ENCODE measurements around the gene ITPKB.

ITPKB gene

GRCh38 chr1:226653311-226653921, 85.7 kb downstream of the ITPKB start:
- TF ChIP-seq POLR2A (IDR thresholded peaks at IDR 0.05; ENCODE audit: extremely low read depth, insufficient read length) = no peak
- TF ChIP-seq CTCF (IDR thresholded peaks at IDR 0.05; ENCODE audit: low read depth, low read length) = no peak
- DNase-seq (ENCODE audit: low read depth) = no peak
- no peak overlapping the region for H3K4me3 ChIP-seq (ENCODE audit: low read depth, low read length)

GRCh38 chr1:226652613-226653012, 86.5 kb downstream of the ITPKB start:
- H3K4me3 ChIP-seq (ENCODE audit: low read depth, low read length) = no peak overlapping the region
- TF ChIP-seq MAX (IDR thresholded peaks at IDR 0.05; ENCODE audit: low read depth, low read length) = no peak
- no peak for TF ChIP-seq MYC (IDR thresholded peaks at IDR 0.05; ENCODE audit: low read depth, low read length)
- no peak for TF ChIP-seq POLR2A (IDR thresholded peaks at IDR 0.05; ENCODE audit: extremely low read depth, insufficient read length)
- no peak for TF ChIP-seq CTCF (IDR thresholded peaks at IDR 0.05; ENCODE audit: low read depth, low read length)
- DNase-seq (ENCODE audit: low read depth) = no peak

- TF ChIP-seq MYC (IDR thresholded peaks at IDR 0.05; ENCODE audit: low read depth, low read length) (no peak), MAX (IDR thresholded peaks at IDR 0.05; ENCODE audit: low read depth, low read length) (no peak), CTCF (IDR thresholded peaks at IDR 0.05; ENCODE audit: low read depth, low read length) (no peak), POLR2A (IDR thresholded peaks at IDR 0.05; ENCODE audit: extremely low read depth, insufficient read length) (no peak)
- H3K4me3 ChIP-seq (ENCODE audit: low read depth, low read length) = no peak overlapping the region
- no peak for DNase-seq (ENCODE audit: low read depth)
These were observed 87.4 kb downstream of the ITPKB start for GRCh38 chr1:226651732-226652105.

- DNase-seq (ENCODE audit: low read depth) = no peak
- no peak overlapping the region for H3K4me3 ChIP-seq (ENCODE audit: low read depth, low read length)
- no peak for TF ChIP-seq MAX (IDR thresholded peaks at IDR 0.05; ENCODE audit: low read depth, low read length)
- no peak for TF ChIP-seq CTCF (IDR thresholded peaks at IDR 0.05; ENCODE audit: low read depth, low read length)
- TF ChIP-seq POLR2A (IDR thresholded peaks at IDR 0.05; ENCODE audit: extremely low read depth, insufficient read length) = no peak
- no peak for TF ChIP-seq MYC (IDR thresholded peaks at IDR 0.05; ENCODE audit: low read depth, low read length)
These were observed 87.9 kb downstream of the ITPKB start for GRCh38 chr1:226651041-226651731.

GRCh38 chr1:226650236-226650841, 88.7 kb downstream of the ITPKB start:
- TF ChIP-seq MYC (IDR thresholded peaks at IDR 0.05; ENCODE audit: low read depth, low read length) (no peak), MAX (IDR thresholded peaks at IDR 0.05; ENCODE audit: low read depth, low read length) (no peak), POLR2A (IDR thresholded peaks at IDR 0.05; ENCODE audit: extremely low read depth, insufficient read length) (no peak), CTCF (IDR thresholded peaks at IDR 0.05; ENCODE audit: low read depth, low read length) (no peak)
- no peak for DNase-seq (ENCODE audit: low read depth)
- no peak overlapping the region for H3K4me3 ChIP-seq (ENCODE audit: low read depth, low read length)
